GM12878 (cell line): ENCODE data around the gene GNAT1. TPM values are rescaled to one million over a fixed set of nuclear protein-coding genes. Genes with fewer than 3 reads are reported as not detected.

ENCODE experiments used
- ATAC-seq: fragments of 200-7000 bp; cut with Tn5 transposase; 3 replicates; pipeline ENCODE4 v1.9.1; 2020; ENCODE audit warnings: mild to moderate bottlenecking, moderate library complexity
- BruUV-seq: library from RNA; stranded (reverse); fragments of 400-500 nt; replicated peaks from 2 replicates; lab custom pipeline; 2021; lab: Mats Ljungman, UMichigan
- CTCF ChIA-PET: fragments of 300-600 bp; sonication (Branson Sonifier 250); formaldehyde crosslinking; extraction: SDS; loops from one replicate; lab custom pipeline; 2021; ENCODE audit warnings: inconsistent platforms; lab: Yijun Ruan, JAX
- POLR2A ChIA-PET: fragments of 350-600 bp; formaldehyde crosslinking; extraction: SDS; loops from one replicate; lab custom pipeline; 2021; ENCODE audit warnings: inconsistent platforms; lab: Charles Lee
- RAD21 ChIA-PET: fragments of 300-600 bp; sonication (Branson Sonifier 250); formaldehyde crosslinking; loops from one replicate; lab custom pipeline; 2023; ENCODE audit warnings: antibody characterized with exemption; ENCODE audit not compliant: unreplicated experiment; lab: Charles Lee
- SMC1A ChIA-PET: fragments of 300-600 bp; sonication (Branson Sonifier 250); formaldehyde crosslinking; loops from one replicate; lab custom pipeline; 2023; ENCODE audit not compliant: unreplicated experiment, uncharacterized antibody; lab: Charles Lee
- DNase-seq: peaks from one replicate; pipeline ENCODE4 v3.0.0-alpha.2; 2011; ENCODE audit warnings: low read depth, low spot score
- FAIRE-seq: peaks from 3 replicates; lab custom pipeline; 2011; peaks lifted over from hg19 to GRCh38; lab: Jason Lieb, UNC
- H2AFZ ChIP-seq: 2 replicates; pipeline ENCODE4 v1.6.0; 2011; ENCODE audit warnings: low read depth, low read length, control low read depth; ENCODE audit not compliant: control insufficient read depth
- H3K27ac ChIP-seq: 2 replicates; pipeline ENCODE4 v1.5.1; 2011; ENCODE audit warnings: control low read depth; ENCODE audit not compliant: control insufficient read depth, insufficient read depth
- H3K27me3 ChIP-seq, 2 experiments: replicated peaks in 1 of 2; 2 replicates each; pipeline versions ENCODE4 v1.6.0 to v1.6.1; 2011; ENCODE audit warnings: low read length in 1 of 2; ENCODE audit not compliant: control insufficient read depth in 2 of 2, insufficient read depth in 2 of 2
- H3K36me3 ChIP-seq, 2 experiments: 2 replicates each; pipeline ENCODE4 v1.5.1; 2011; ENCODE audit warnings: low read length in 1 of 2; ENCODE audit not compliant: control insufficient read depth in 2 of 2, insufficient read depth in 2 of 2
- H3K4me1 ChIP-seq: 2 replicates; pipeline ENCODE4 v1.6.1; 2011; ENCODE audit warnings: mild to moderate bottlenecking, low read length, moderate library complexity, mixed read lengths; ENCODE audit not compliant: control insufficient read depth, insufficient read depth
- H3K4me2 ChIP-seq: 2 replicates; pipeline ENCODE4 v1.6.0; 2011; ENCODE audit warnings: control low read depth; ENCODE audit not compliant: control insufficient read depth, insufficient read depth
- H3K4me3 ChIP-seq: fragments of 200-600 bp; sonication (generic); 2 replicates; pipeline ENCODE4 v1.5.1; 2016
- H3K79me2 ChIP-seq: 2 replicates; pipeline ENCODE4 v1.6.0; 2011; ENCODE audit warnings: low read length; ENCODE audit not compliant: control insufficient read depth, insufficient read depth
- H3K9ac ChIP-seq: 2 replicates; pipeline ENCODE4 v1.8.0; 2011; ENCODE audit warnings: low read length, control low read depth, mixed read lengths; ENCODE audit not compliant: control insufficient read depth, insufficient read depth
- H3K9me3 ChIP-seq: replicated peaks from 3 replicates; pipeline ENCODE4 v1.5.1; 2011; ENCODE audit warnings: mild to moderate bottlenecking, low read length; ENCODE audit not compliant: control insufficient read depth, insufficient read depth
- H4K20me1 ChIP-seq: 2 replicates; pipeline ENCODE4 v1.6.0; 2011; ENCODE audit not compliant: control insufficient read depth, insufficient read depth
- CBFB ChIP-seq: IDR thresholded peaks from 2 replicates; pipeline ENCODE4 v1.6.1; 2016; ENCODE audit warnings: antibody characterized with exemption, low read depth
- CREM ChIP-seq: IDR thresholded peaks from 2 replicates; pipeline ENCODE4 v1.6.1; 2014; ENCODE audit warnings: antibody characterized with exemption, low read depth
- NBN ChIP-seq: fragments of 450-650 bp; IDR thresholded peaks from 2 replicates; pipeline ENCODE4 v1.6.1; 2016
- NR2C1 ChIP-seq: fragments of 450-650 bp; IDR thresholded peaks from 2 replicates; pipeline ENCODE4 v1.6.1; 2017; ENCODE audit warnings: antibody characterized with exemption, mild to moderate bottlenecking, moderate library complexity
- NRF1 ChIP-seq: conservative IDR thresholded peaks from 2 replicates; pipeline ENCODE4 v1.6.1; 2011; ENCODE audit warnings: mild to moderate bottlenecking, low read depth, low read length, improper control_type of control experiment
- PAX8 ChIP-seq: fragments of 450-650 bp; IDR thresholded peaks from 2 replicates; pipeline ENCODE4 v1.6.1; 2017; ENCODE audit warnings: mild to moderate bottlenecking, moderate library complexity
- POLR2AphosphoS5 ChIP-seq: IDR thresholded peaks from 2 replicates; pipeline ENCODE4 v1.6.1; 2011; ENCODE audit warnings: mild to moderate bottlenecking, low read length, inconsistent platforms
- SIX5 ChIP-seq: IDR thresholded peaks from 2 replicates; pipeline ENCODE4 v1.6.1; 2011; ENCODE audit warnings: mild to moderate bottlenecking, low read depth, low read length, moderate library complexity; ENCODE audit not compliant: severe bottlenecking
- SREBF1 ChIP-seq: IDR thresholded peaks from 2 replicates; pipeline ENCODE4 v1.6.1; 2012; ENCODE audit warnings: mild to moderate bottlenecking, low read length
- ZBTB40 ChIP-seq: fragments of 450-650 bp; IDR thresholded peaks from 2 replicates; pipeline ENCODE4 v1.6.1; 2016; ENCODE audit warnings: mild to moderate bottlenecking, moderate library complexity, borderline replicate concordance
- WGBS: methylation state at CpG from one replicate; pipeline ENCODE4 v1.1.6; 2016; ENCODE audit warnings: low lambda C conversion rate; ENCODE audit not compliant: insufficient replicate concordance, insufficient coverage; ENCODE audit errors: missing lambda C conversion rate; 5-methylcytosine and 5-hydroxymethylcytosine counted together
- in situ Hi-C: fragments of 300-500 bp; cut with MboI; formaldehyde crosslinking; loops from 9 replicates; pipeline ENCODE4 v1.14.3; 2018; ENCODE audit warnings: mixed read lengths
- intact Hi-C: fragments of 100-400 bp; cut with micrococcal nuclease; formaldehyde crosslinking; loops from one replicate; pipeline ENCODE4 v1.14.2; 2022; ENCODE audit not compliant: unreplicated experiment
- polyA plus RNA-seq, 11 experiments: library from polyadenylated mRNA; depleted of rRNA in 4 of 11; unstranded in 6 of 11; stranded (reverse) in 5 of 11; fragments of >200 nt; fragmentation: Nextera tagmentation in 4 of 11; fragmentation: Illumina TruSeq in 1 of 11; extraction: Ambion mirVana in 4 of 11; extraction: Trizol in 1 of 11; gene quantifications; 1 replicate in 1 of 11; 2 replicates in 10 of 11; pipeline versions ENCODE4 v1.2.1 to v1.2.3, GENCODE V29; 2011 to 2016; ENCODE audit warnings: inconsistent platforms in 2 of 11, missing spikeins in 2 of 11, low read depth in 1 of 11
- total RNA-seq, 4 experiments: library from RNA; depleted of rRNA in 3 of 4; stranded (reverse); fragments of >200 nt in 3 of 4; fragmentation: Illumina TruSeq in 1 of 4; extraction: Trizol in 1 of 4; gene quantifications; 2 replicates each; pipeline versions ENCODE4 v1.2.1 to v1.2.3, GENCODE V29; 2013 to 2021

GNAT1 gene
- total and polyA plus RNA-seq, 10 of the 15 experiments (the other 5 are each of a cell fraction or from before 2014, with no cell fraction given), result not detected

GRCh38 chr3:50162034-50162883, 29.2 kb upstream of the GNAT1 start:
- ChIA-PET RAD21 (no interaction called here), SMC1A (no interaction called here), POLR2A (no interaction called here), CTCF (no interaction called here)
- Histone ChIP-seq H3K4me3 (no peak overlapping the region), H3K27me3 (peaks cover 0 to 2% of the 10 kb centered on the region in 2 experiments; a peak in 2 of 4 replicates), H3K9me3 (no peaks in the 10 kb centered on the region), H3K27ac (no peak overlapping the region), H3K4me2 (no peak overlapping the region), H3K36me3 (no peaks in the 10 kb centered on the region), H2AFZ (no peak overlapping the region), H4K20me1 (no peaks in the 10 kb centered on the region; the same call in 1 of the 2 replicates), H3K4me1 (no peaks in the 10 kb centered on the region), H3K79me2 (no peaks in the 10 kb centered on the region), H3K9ac (no peak overlapping the region)
- in situ Hi-C loops (no loop called here), intact Hi-C loops (no loop called here)
- BruUV-seq, result no TSS peak
- TF ChIP-seq PAX8 (no peak), CBFB (no peak), NBN (no peak), NRF1 (no peak), NR2C1 (no peak), SIX5 (no peak), CREM (no peak), SREBF1 (no peak), POLR2AphosphoS5 (no peak), ZBTB40 (no peak)
- DNase-seq (no peak), FAIRE-seq (no peak), ATAC-seq (no peak)
- WGBS, result 42% methylated on average over 5 of the region's 5 CpGs
